Liver (tissue), 9 donors: ENCODE results near the gene GPR179. TPM values are rescaled to one million over a fixed set of nuclear protein-coding genes. Genes with fewer than 3 reads are reported as not detected.

Experiments
- DNase-seq: peaks from one replicate; pipeline ENCODE4 v3.0.0-alpha.2; 2017; ENCODE audit warnings: low spot score
- H3K27ac ChIP-seq, 2 donors: one replicate each; pipeline ENCODE4 v1.7.0; 2013; ENCODE audit warnings: inconsistent platforms in 2 of 2, low read length in 2 of 2, control low read depth in 1 of 2, low read depth in 1 of 2, mild to moderate bottlenecking in 1 of 2
- H3K27me3 ChIP-seq, 4 donors: one replicate each; pipeline versions ENCODE4 v1.6.1 to v1.7.0; 2013; ENCODE audit warnings: low read length in 3 of 4, inconsistent platforms in 1 of 4, mild to moderate bottlenecking in 1 of 4, moderate library complexity in 1 of 4; ENCODE audit not compliant: control insufficient read depth in 4 of 4, insufficient read depth in 4 of 4
- H3K36me3 ChIP-seq, 4 donors: one replicate each; pipeline versions ENCODE4 v1.6.1 to v1.7.0; 2013; ENCODE audit warnings: low read length in 3 of 4, mild to moderate bottlenecking in 3 of 4, low read depth in 1 of 4, moderate library complexity in 1 of 4; ENCODE audit not compliant: control insufficient read depth in 4 of 4, insufficient read depth in 3 of 4
- H3K4me1 ChIP-seq, 4 donors: one replicate each; pipeline versions ENCODE4 v1.6.1 to v1.7.0; 2013; ENCODE audit warnings: low read length in 3 of 4, mild to moderate bottlenecking in 3 of 4, moderate library complexity in 1 of 4; ENCODE audit not compliant: control insufficient read depth in 4 of 4, insufficient read depth in 4 of 4
- H3K4me3 ChIP-seq, 3 donors: one replicate each; pipeline versions ENCODE4 v1.6.1 to v1.7.0; 2013; ENCODE audit warnings: low read length in 3 of 3, control low read depth in 1 of 3, low read depth in 1 of 3, mild to moderate bottlenecking in 1 of 3
- H3K9ac ChIP-seq, 2 donors: one replicate each; pipeline ENCODE4 v1.7.0; 2013; ENCODE audit warnings: low read length in 2 of 2, mild to moderate bottlenecking in 2 of 2, moderate library complexity in 2 of 2, control low read depth in 1 of 2, low read depth in 1 of 2
- H3K9me3 ChIP-seq, 4 donors: one replicate each; pipeline versions ENCODE4 v1.6.1 to v1.7.0; 2013; ENCODE audit warnings: low read length in 3 of 4; ENCODE audit not compliant: control insufficient read depth in 4 of 4
- ATF3 ChIP-seq: IDR thresholded peaks from 2 replicates; pipeline ENCODE4 v1.6.1; 2016; ENCODE audit warnings: antibody characterized with exemption
- CTCF ChIP-seq: fragments of 150-350 bp; IDR thresholded peaks from 2 replicates; pipeline ENCODE4 v1.5.1; 2017; ENCODE audit warnings: improper control_type of control experiment, low read depth, low read length; ENCODE audit not compliant: missing input control
- EGR1 ChIP-seq, 2 donors: IDR thresholded peaks; 2 replicates each; pipeline ENCODE4 v1.6.1; 2016 to 2018; ENCODE audit warnings: antibody characterized with exemption in 2 of 2, low read depth in 2 of 2
- FOXA1 ChIP-seq: IDR thresholded peaks from 2 replicates; pipeline ENCODE4 v1.6.1; 2016; ENCODE audit warnings: antibody characterized with exemption
- FOXA2 ChIP-seq: IDR thresholded peaks from 2 replicates; pipeline ENCODE4 v1.6.1; 2016; ENCODE audit warnings: antibody characterized with exemption
- GABPA ChIP-seq, 2 donors: IDR thresholded peaks in 1 of 2; conservative IDR thresholded peaks in 1 of 2; 2 replicates each; pipeline ENCODE4 v1.6.1; 2016; ENCODE audit warnings: antibody characterized with exemption in 2 of 2, mild to moderate bottlenecking in 1 of 2, moderate library complexity in 1 of 2
- HNF4A ChIP-seq, 2 donors: conservative IDR thresholded peaks; 2 replicates each; pipeline ENCODE4 v1.6.1; 2016; ENCODE audit warnings: antibody characterized with exemption in 2 of 2, mild to moderate bottlenecking in 2 of 2
- HNF4G ChIP-seq: IDR thresholded peaks from 2 replicates; pipeline ENCODE4 v1.6.1; 2016; ENCODE audit warnings: antibody characterized with exemption
- JUND ChIP-seq, 2 donors: IDR thresholded peaks; 2 replicates each; pipeline ENCODE4 v1.6.1; 2016; ENCODE audit warnings: antibody characterized with exemption in 2 of 2
- MAX ChIP-seq: IDR thresholded peaks from 2 replicates; pipeline ENCODE4 v1.6.1; 2016; ENCODE audit warnings: antibody characterized with exemption
- NR2F2 ChIP-seq: IDR thresholded peaks from 2 replicates; pipeline ENCODE4 v1.6.1; 2016; ENCODE audit warnings: antibody characterized with exemption
- RAD21 ChIP-seq, 2 donors: IDR thresholded peaks; 2 replicates each; pipeline ENCODE4 v1.6.1; 2016; ENCODE audit warnings: antibody characterized with exemption in 2 of 2, mild to moderate bottlenecking in 2 of 2
- REST ChIP-seq: IDR thresholded peaks from 2 replicates; pipeline ENCODE4 v1.6.1; 2016; ENCODE audit warnings: antibody characterized with exemption, mild to moderate bottlenecking
- RXRA ChIP-seq, 2 donors: IDR thresholded peaks; 2 replicates each; pipeline ENCODE4 v1.6.1; 2017 to 2018; ENCODE audit warnings: antibody characterized with exemption in 2 of 2, mild to moderate bottlenecking in 1 of 2
- SP1 ChIP-seq: IDR thresholded peaks from 2 replicates; pipeline ENCODE4 v1.6.1; 2018; ENCODE audit warnings: antibody characterized with exemption, mild to moderate bottlenecking
- TAF1 ChIP-seq: conservative IDR thresholded peaks from 2 replicates; pipeline ENCODE4 v1.6.1; 2016; ENCODE audit warnings: antibody characterized with exemption, mild to moderate bottlenecking
- YY1 ChIP-seq: IDR thresholded peaks from 2 replicates; pipeline ENCODE4 v1.6.1; 2016; ENCODE audit warnings: antibody characterized with exemption, mild to moderate bottlenecking
- ZBTB33 ChIP-seq: IDR thresholded peaks from 2 replicates; pipeline ENCODE4 v1.6.1; 2016; ENCODE audit warnings: antibody characterized with exemption
- WGBS: extraction: QIAGEN DNeasy Blood & Tissue Kit; methylation state at CpG from one replicate; pipeline ENCODE4 v1.1.7; 2013; 5-methylcytosine and 5-hydroxymethylcytosine counted together
- polyA plus RNA-seq, 2 donors: library from polyadenylated mRNA; stranded (reverse) in 1 of 2; unstranded in 1 of 2; fragments of 200-250 nt in 1 of 2; fragments of >200 nt in 1 of 2; fragmentation: Nextera tagmentation in 1 of 2; extraction: Ambion mirVana in 1 of 2; gene quantifications; one replicate each; pipeline versions ENCODE4 v1.2.1 to v1.2.3, GENCODE V29; 2013 to 2015
- total RNA-seq, 2 donors: library from RNA; depleted of rRNA; stranded (reverse); fragments of >200 nt; gene quantifications; one replicate each; pipeline ENCODE4 v1.2.3, GENCODE V29; 2014
- donor health status: healthy.
- donor health status: healthy.
- donor health status: healthy.
- donor health status: healthy.
- donor health status: healthy.

GPR179 gene
- total and polyA plus RNA-seq, 4 donors: under 0.01 to 0.05 (median 0.01) TPM; not detected in 1

GRCh38 chr17:38329808-38330730 lies 13.7 kb downstream of the GPR179 start:
- Histone ChIP-seq H3K4me1 (no peaks in the 10 kb centered on the region), H3K9me3 (no peaks in the 10 kb centered on the region), H3K27me3 (peaks cover 0 to 2% (median 0%) of the 10 kb centered on the region in 4 donors), H3K27ac (no peak overlapping the region), H3K9ac (no peak overlapping the region), H3K4me3 (no peak overlapping the region), H3K36me3 (no peaks in the 10 kb centered on the region)
- no peak for DNase-seq
- TF ChIP-seq ZBTB33 (no peak), SP1 (no peak), JUND (IDR thresholded peaks at IDR 0.05) (no peak), NR2F2 (no peak), HNF4G (no peak), EGR1 (IDR thresholded peaks at IDR 0.05; ENCODE audit: low read depth in 2 of 2) (no peak), RAD21 (IDR thresholded peaks at IDR 0.05) (no peak), GABPA (IDR thresholded peaks at IDR 0.05 in 1 of 2, conservative IDR thresholded peaks at IDR 0.05 in 1 of 2) (no peak), TAF1 (no peak), YY1 (no peak), HNF4A (conservative IDR thresholded peaks at IDR 0.05) (no peak), RXRA (IDR thresholded peaks at IDR 0.05) (no peak), MAX (no peak), CTCF (no peak), REST (no peak), FOXA2 (no peak), ATF3 (no peak), FOXA1 (no peak)
- WGBS: 90% methylated on average over 25 of the region's 25 CpGs
